Naive thymus-derived CD4-positive, alpha-beta T cell (primary cell): ENCODE data around the gene NPFFR1. TPM values are rescaled to one million over a fixed set of nuclear protein-coding genes. Genes with fewer than 3 reads are reported as not detected.
A peak's percentile ranks its signal among the peaks of the same experiment; 100 is the strongest.

ENCODE experiments used
- ATAC-seq: fragments of 150-1000 bp; cut with Tn5 transposase; 2 replicates; pipeline ENCODE4 v1.10.0; 2021; ENCODE audit warnings: mild to moderate bottlenecking, moderate library complexity
- CTCF ChIA-PET: fragments of 350-600 bp; sonication (Branson Sonifier 250); formaldehyde crosslinking; loops from one replicate; lab custom pipeline; 2021; ENCODE audit warnings: antibody characterized with exemption; lab: Charles Lee
- POLR2A ChIA-PET: fragments of 350-600 bp; sonication (Branson Sonifier 250); formaldehyde crosslinking; loops from one replicate; lab custom pipeline; 2021; ENCODE audit warnings: antibody characterized with exemption, inconsistent platforms; lab: Charles Lee
- DNase-seq, 9 donors: peaks; one replicate each; pipeline versions ENCODE4 v3.0.0 to v3.0.0-alpha.2; 2020 to 2022; ENCODE audit warnings: mixed read lengths in 1 of 9
- H3K27ac ChIP-seq: one replicate; pipeline ENCODE4 v1.7.0; 2013; ENCODE audit warnings: mild to moderate bottlenecking, low read depth, low read length, moderate library complexity
- H3K27me3 ChIP-seq, 2 donors: one replicate each; pipeline ENCODE4 v1.7.0; 2013; ENCODE audit warnings: low read length in 2 of 2, mild to moderate bottlenecking in 2 of 2, moderate library complexity in 2 of 2; ENCODE audit not compliant: control insufficient read depth in 2 of 2, insufficient read depth in 2 of 2
- H3K36me3 ChIP-seq, 3 experiments: 1 replicate in 2 of 3; 2 replicates in 1 of 3; pipeline ENCODE4 v1.7.0; 2013; ENCODE audit warnings: low read length in 3 of 3, mild to moderate bottlenecking in 3 of 3, moderate library complexity in 1 of 3; ENCODE audit not compliant: insufficient read depth in 3 of 3, control insufficient read depth in 2 of 3
- H3K4me1 ChIP-seq, 2 donors: one replicate each; pipeline ENCODE4 v1.7.0; 2013; ENCODE audit warnings: low read length in 2 of 2, mild to moderate bottlenecking in 2 of 2, moderate library complexity in 1 of 2; ENCODE audit not compliant: control insufficient read depth in 2 of 2, insufficient read depth in 2 of 2
- H3K4me3 ChIP-seq: 2 replicates; pipeline ENCODE4 v1.7.0; 2013; ENCODE audit warnings: mild to moderate bottlenecking, low read length
- H3K9me3 ChIP-seq, 3 experiments: 1 replicate in 2 of 3; 2 replicates in 1 of 3; pipeline ENCODE4 v1.7.0; 2013; ENCODE audit warnings: low read length in 3 of 3; ENCODE audit not compliant: control insufficient read depth in 2 of 3
- H3K27ac Mint-ChIP-seq, 9 donors: one replicate each; pipeline ENCODE4 v1.8.0; 2020 to 2022; ENCODE audit warnings: mixed read lengths in 9 of 9, mild to moderate bottlenecking in 8 of 9, moderate library complexity in 5 of 9, inconsistent platforms in 2 of 9
- H3K27me3 Mint-ChIP-seq, 5 donors: one replicate each; pipeline ENCODE4 v1.8.0; 2021 to 2022; ENCODE audit warnings: mixed read lengths in 5 of 5, mild to moderate bottlenecking in 1 of 5
- H3K36me3 Mint-ChIP-seq, 5 donors: one replicate each; pipeline ENCODE4 v1.8.0; 2020 to 2022; ENCODE audit warnings: mixed read lengths in 5 of 5, mild to moderate bottlenecking in 3 of 5, inconsistent platforms in 1 of 5
- H3K4me1 Mint-ChIP-seq, 7 donors: one replicate each; pipeline ENCODE4 v1.8.0; 2020 to 2022; ENCODE audit warnings: mixed read lengths in 7 of 7, mild to moderate bottlenecking in 3 of 7, inconsistent platforms in 1 of 7
- H3K4me3 Mint-ChIP-seq, 10 donors: one replicate each; pipeline ENCODE4 v1.8.0; 2020 to 2022; ENCODE audit warnings: mild to moderate bottlenecking in 10 of 10, mixed read lengths in 10 of 10, moderate library complexity in 6 of 10, inconsistent platforms in 2 of 10
- H3K9me3 Mint-ChIP-seq, 11 donors: one replicate each; pipeline ENCODE4 v1.8.0; 2020 to 2022; ENCODE audit warnings: mixed read lengths in 11 of 11, mild to moderate bottlenecking in 4 of 11, inconsistent platforms in 1 of 11, moderate library complexity in 1 of 11
- intact Hi-C, 2 donors: fragments of 100-400 bp; cut with micrococcal nuclease; formaldehyde crosslinking; loops; one replicate each; pipeline ENCODE4 v1.15.1; 2023
- polyA plus RNA-seq, 2 donors: library from polyadenylated mRNA; unstranded; fragments of 300-500 nt; fragmentation: Illumina TruSeq; gene quantifications; one replicate each; pipeline ENCODE4 v1.2.3, GENCODE V29; 2021
- total RNA-seq, 6 experiments: library from RNA in 5 of 6; stranded (reverse) in 5 of 6; gene quantifications; 1 replicate in 5 of 6; 2 replicates in 1 of 6; pipeline ENCODE4 v1.2.3 and lab custom pipeline; 2021 to 2026

The NPFFR1 gene
- total and polyA plus RNA-seq, 7 experiments from 2014 or later = 0.05 TPM; not detected in 6

- Histone ChIP-seq H3K4me3 (no peak overlapping the region), H3K4me1 (no peaks in the 10 kb centered on the region), H3K36me3 (no peaks in the 10 kb centered on the region), H3K9me3 (peaks cover 0 to 6% (median 0%) of the 10 kb centered on the region in 3 experiments), H3K27me3 (no peaks in the 10 kb centered on the region), H3K27ac (no peak overlapping the region)
- no peak for ATAC-seq
- peak overlapping the region in 2 of 9 donors; percentile 46 to 59 for H3K27ac Mint-ChIP-seq
- H3K4me3 Mint-ChIP-seq = peak overlapping the region in 4 of 10 donors; percentile 9 to 39 (median 27)
- H3K9me3 Mint-ChIP-seq = peaks cover 0 to 5% (median 0%) of the 10 kb centered on the region in 11 donors
- ChIA-PET POLR2A (interaction anchor here (0.6 to 0.9 kb wide), 2 partner anchors 52 to 332 kb away, joined by 3 to 7 read pairs; no protein-coding TSS in a partner anchor), CTCF (interaction anchor here (0.9 kb wide), 1 partner anchor 11 kb away, joined by 3 read pairs; no protein-coding TSS in a partner anchor)
- DNase-seq = no peak
- H3K27me3 Mint-ChIP-seq = peaks cover 0 to 4% (median 0%) of the 10 kb centered on the region in 5 donors
- peaks cover 5 to 23% (median 6%) of the 10 kb centered on the region in 7 donors for H3K4me1 Mint-ChIP-seq
- intact Hi-C loops = loop anchor here (1.0 to 2.0 kb wide), 3 partner anchors 39 to 49 kb away; partner anchors contain the start of gene PPA1 (in 2 of the 2)
- peaks cover 0 to 4% (median 0%) of the 10 kb centered on the region in 5 donors for H3K36me3 Mint-ChIP-seq
Measured at GRCh38 chr10:70271996-70272924, 11.5 kb downstream of the NPFFR1 start.

- Histone ChIP-seq H3K27me3 (no peaks in the 10 kb centered on the region), H3K27ac (no peak overlapping the region), H3K4me3 (no peak overlapping the region), H3K36me3 (no peaks in the 10 kb centered on the region), H3K9me3 (peaks cover 0 to 6% (median 0%) of the 10 kb centered on the region in 3 experiments), H3K4me1 (no peaks in the 10 kb centered on the region)
- H3K27me3 Mint-ChIP-seq = peaks cover 0 to 4% (median 0%) of the 10 kb centered on the region in 5 donors
- H3K4me1 Mint-ChIP-seq = peaks cover 5 to 29% (median 7%) of the 10 kb centered on the region in 7 donors
- intact Hi-C loops = loop anchor here in 1 of 2 donors (2.0 kb wide), 2 partner anchors 38 to 48 kb away; partner anchors contain the start of gene PPA1
- ChIA-PET POLR2A (no interaction called here), CTCF (no interaction called here)
- H3K4me3 Mint-ChIP-seq = no peak overlapping the region
- ATAC-seq (no peak), DNase-seq (no peak)
- H3K36me3 Mint-ChIP-seq = peaks cover 0 to 4% (median 0%) of the 10 kb centered on the region in 5 donors
- H3K27ac Mint-ChIP-seq = no peak overlapping the region
- H3K9me3 Mint-ChIP-seq = peaks cover 0 to 4% (median 0%) of the 10 kb centered on the region in 11 donors
Measured at GRCh38 chr10:70270952-70271351, 12.9 kb downstream of the NPFFR1 start.

GRCh38 chr10:70269741-70270140, 14.1 kb downstream of the NPFFR1 start:
- Mint-ChIP-seq H3K27ac (no peak overlapping the region), H3K4me3 (no peak overlapping the region)
- CTCF ChIA-PET = no interaction called here

GRCh38 chr10:70268376-70268775, 15.4 kb downstream of the NPFFR1 start:
- Mint-ChIP-seq H3K4me1 (peaks cover 5 to 29% (median 7%) of the 10 kb centered on the region in 7 donors), H3K9me3 (no peaks in the 10 kb centered on the region), H3K27me3 (peaks cover 0 to 11% (median 4%) of the 10 kb centered on the region in 5 donors), H3K36me3 (peaks cover 0 to 4% (median 0%) of the 10 kb centered on the region in 5 donors), H3K4me3 (no peak overlapping the region), H3K27ac (no peak overlapping the region)
- CTCF ChIA-PET = no interaction called here
- POLR2A ChIA-PET = no interaction called here
- ATAC-seq (no peak), DNase-seq (no peak)
- Histone ChIP-seq H3K9me3 (no peaks in the 10 kb centered on the region), H3K27ac (no peak overlapping the region), H3K36me3 (no peaks in the 10 kb centered on the region), H3K4me3 (no peak overlapping the region), H3K27me3 (no peaks in the 10 kb centered on the region), H3K4me1 (no peaks in the 10 kb centered on the region)
- intact Hi-C loops = no loop called here

More at GRCh38 chr10:70269741-70270140, 14.1 kb downstream of the NPFFR1 start:
- intact Hi-C loops = loop anchor here in 1 of 2 donors (2.0 kb wide), 2 partner anchors 37 to 47 kb away; partner anchors contain the start of gene PPA1
- no peaks in the 10 kb centered on the region for H3K4me1 ChIP-seq
- no peaks in the 10 kb centered on the region for H3K9me3 ChIP-seq
- no peaks in the 10 kb centered on the region for H3K27me3 ChIP-seq
- peaks cover 0 to 4% (median 0%) of the 10 kb centered on the region in 5 donors for H3K36me3 Mint-ChIP-seq
- no peaks in the 10 kb centered on the region for H3K9me3 Mint-ChIP-seq
- POLR2A ChIA-PET = interaction anchor here (1.2 kb wide), 1 partner anchor 9 kb away, joined by 3 read pairs; no protein-coding TSS in a partner anchor
- ATAC-seq (no peak), DNase-seq (no peak)
- no peak overlapping the region for H3K27ac ChIP-seq
- peaks cover 0 to 6% (median 0%) of the 10 kb centered on the region in 5 donors for H3K27me3 Mint-ChIP-seq
- H3K4me3 ChIP-seq = no peak overlapping the region
- H3K36me3 ChIP-seq = no peaks in the 10 kb centered on the region
- peaks cover 5 to 29% (median 7%) of the 10 kb centered on the region in 7 donors for H3K4me1 Mint-ChIP-seq

GRCh38 chr10:70267161-70267933, 16.5 kb downstream of the NPFFR1 start:
- H3K27me3 ChIP-seq = no peaks in the 10 kb centered on the region
- H3K36me3 ChIP-seq = no peaks in the 10 kb centered on the region
- H3K27ac Mint-ChIP-seq = peak overlapping the region in 1 of 9 donors; percentile 39
- DNase-seq (no peak), ATAC-seq (peak; percentile 62)
- POLR2A ChIA-PET = no interaction called here
- no peaks in the 10 kb centered on the region for H3K9me3 ChIP-seq
- H3K4me1 Mint-ChIP-seq = peaks cover under 1 to 20% (median 1%) of the 10 kb centered on the region in 7 donors
- H3K4me3 ChIP-seq = no peak overlapping the region
- intact Hi-C loops = no loop called here
- peaks cover 0 to 4% (median 0%) of the 10 kb centered on the region in 5 donors for H3K36me3 Mint-ChIP-seq
- H3K4me1 ChIP-seq = no peaks in the 10 kb centered on the region
- peaks cover 0 to 11% (median 7%) of the 10 kb centered on the region in 5 donors for H3K27me3 Mint-ChIP-seq
- no peak overlapping the region for H3K27ac ChIP-seq
- H3K4me3 Mint-ChIP-seq = no peak overlapping the region
- H3K9me3 Mint-ChIP-seq = peaks cover 0 to 3% (median 0%) of the 10 kb centered on the region in 11 donors
- CTCF ChIA-PET = interaction anchor here (0.6 kb wide), 1 partner anchor 291 kb away, joined by 4 read pairs; no protein-coding TSS in a partner anchor

GRCh38 chr10:70266701-70267100, 17.1 kb downstream of the NPFFR1 start:
- ATAC-seq = no peak
- H3K9me3 ChIP-seq = no peaks in the 10 kb centered on the region
- no peaks in the 10 kb centered on the region for H3K4me1 ChIP-seq
- H3K27ac ChIP-seq = no peak overlapping the region
- H3K27me3 ChIP-seq = no peaks in the 10 kb centered on the region
- Mint-ChIP-seq H3K9me3 (peaks cover 0 to 5% (median 0%) of the 10 kb centered on the region in 11 donors), H3K27ac (no peak overlapping the region), H3K36me3 (peaks cover 0 to 4% (median 0%) of the 10 kb centered on the region in 5 donors), H3K4me1 (peaks cover 0 to 16% (median 0%) of the 10 kb centered on the region in 7 donors), H3K27me3 (peaks cover 2 to 13% (median 10%) of the 10 kb centered on the region in 5 donors), H3K4me3 (no peak overlapping the region)
- H3K36me3 ChIP-seq = no peaks in the 10 kb centered on the region
- no peak for DNase-seq
- POLR2A ChIA-PET = no interaction called here
- H3K4me3 ChIP-seq = no peak overlapping the region
- CTCF ChIA-PET = no interaction called here
- intact Hi-C loops = no loop called here
